HEK293T (cell line): ENCODE measurements around the gene HDAC11.

Experiments used
- BHLHE40 ChIP-seq: fragments of 450-650 bp; IDR thresholded peaks from 2 replicates; pipeline ENCODE4 v1.6.1; 2016; ENCODE audit warnings: mild to moderate bottlenecking, moderate library complexity, borderline replicate concordance
- ELF4 ChIP-seq: fragments of 450-650 bp; IDR thresholded peaks from 2 replicates; pipeline ENCODE4 v1.6.1; 2017; ENCODE audit warnings: antibody characterized with exemption
- FOXA1 ChIP-seq: fragments of 450-650 bp; IDR thresholded peaks from 2 replicates; pipeline ENCODE4 v1.6.1; 2016; ENCODE audit warnings: mild to moderate bottlenecking
- FOXK2 ChIP-seq: fragments of 450-650 bp; IDR thresholded peaks from 2 replicates; pipeline ENCODE4 v1.6.1; 2016; ENCODE audit warnings: mild to moderate bottlenecking
- FOXM1 ChIP-seq: fragments of 450-650 bp; IDR thresholded peaks from 2 replicates; pipeline ENCODE4 v1.6.1; 2017; ENCODE audit warnings: mild to moderate bottlenecking, borderline replicate concordance
- HDGF ChIP-seq: fragments of 450-650 bp; IDR thresholded peaks from 2 replicates; pipeline ENCODE4 v1.6.1; 2017; ENCODE audit warnings: antibody characterized with exemption, borderline replicate concordance
- PKNOX1 ChIP-seq: fragments of 450-650 bp; IDR thresholded peaks from 2 replicates; pipeline ENCODE4 v1.6.1; 2016
- SP1 ChIP-seq: fragments of 450-650 bp; IDR thresholded peaks from 2 replicates; pipeline ENCODE4 v1.6.1; 2017
- SUZ12 ChIP-seq: fragments of 450-650 bp; IDR thresholded peaks from 2 replicates; pipeline ENCODE4 v1.6.1; 2016; ENCODE audit warnings: mild to moderate bottlenecking

DNA sequence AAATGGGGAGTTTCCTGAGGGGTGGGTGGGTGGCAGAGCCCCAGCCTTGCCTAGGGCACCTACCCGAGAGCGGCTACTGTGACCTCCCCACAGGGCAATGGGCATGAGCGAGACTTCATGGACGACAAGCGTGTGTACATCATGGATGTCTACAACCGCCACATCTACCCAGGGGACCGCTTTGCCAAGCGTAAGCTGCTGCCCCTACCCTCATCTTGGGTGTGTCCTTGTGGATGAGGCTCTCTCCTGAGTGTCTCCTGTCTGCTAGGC, 22.6 kb downstream of the HDAC11 start:
- no peak for TF ChIP-seq ELF4
- TF ChIP-seq FOXK2, result no peak
- no peak for TF ChIP-seq PKNOX1
- no peak for TF ChIP-seq BHLHE40
- TF ChIP-seq SP1, result no peak
- TF ChIP-seq FOXA1, result no peak
- TF ChIP-seq FOXM1, result no peak
- no peak for TF ChIP-seq SUZ12
- TF ChIP-seq HDGF, result no peak
